GM11168 (cell line): ENCODE measurements around the gene OR2T10.
"Not testable (repeated sequence)": the region's sequence is repeated elsewhere in the genome, so short reads cannot be mapped to it uniquely, and the experiment has no call there.

ENCODE experiments used
- in situ Hi-C: fragments of 300-500 bp; cut with MboI; formaldehyde crosslinking; loops from one replicate; pipeline ENCODE4 v1.12.0; 2022; ENCODE audit warnings: low sequenced_read_pairs; ENCODE audit not compliant: unreplicated experiment

OR2T10 gene, protein sequence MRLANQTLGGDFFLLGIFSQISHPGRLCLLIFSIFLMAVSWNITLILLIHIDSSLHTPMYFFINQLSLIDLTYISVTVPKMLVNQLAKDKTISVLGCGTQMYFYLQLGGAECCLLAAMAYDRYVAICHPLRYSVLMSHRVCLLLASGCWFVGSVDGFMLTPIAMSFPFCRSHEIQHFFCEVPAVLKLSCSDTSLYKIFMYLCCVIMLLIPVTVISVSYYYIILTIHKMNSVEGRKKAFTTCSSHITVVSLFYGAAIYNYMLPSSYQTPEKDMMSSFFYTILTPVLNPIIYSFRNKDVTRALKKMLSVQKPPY

DNA sequence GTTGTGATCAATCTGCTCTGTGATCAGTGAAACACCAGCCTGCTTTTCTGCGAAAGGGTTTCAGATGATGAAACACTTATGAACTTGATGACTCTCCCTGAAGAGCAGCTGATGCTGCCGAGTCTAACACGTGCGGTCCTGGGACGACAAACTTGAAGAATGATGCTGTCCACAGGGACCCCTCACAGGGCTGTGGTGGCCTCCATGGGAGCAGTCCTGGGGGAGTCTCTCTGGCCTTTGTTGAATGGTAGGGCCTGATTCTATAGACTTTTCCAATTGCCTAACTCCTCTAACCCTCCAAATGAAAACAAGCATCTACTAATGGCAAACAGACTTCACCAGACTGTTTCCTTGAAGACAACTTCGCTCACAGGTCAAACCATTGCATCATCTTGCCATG lies at the start of gene OR2T10:
TSS of gene OR2T10 (minus strand) at position 112 of the 400 bp plus-strand sequence. CDS start 3,932 bp downstream, outside the sequence.
- in situ Hi-C loops: no loop called here

DNA sequence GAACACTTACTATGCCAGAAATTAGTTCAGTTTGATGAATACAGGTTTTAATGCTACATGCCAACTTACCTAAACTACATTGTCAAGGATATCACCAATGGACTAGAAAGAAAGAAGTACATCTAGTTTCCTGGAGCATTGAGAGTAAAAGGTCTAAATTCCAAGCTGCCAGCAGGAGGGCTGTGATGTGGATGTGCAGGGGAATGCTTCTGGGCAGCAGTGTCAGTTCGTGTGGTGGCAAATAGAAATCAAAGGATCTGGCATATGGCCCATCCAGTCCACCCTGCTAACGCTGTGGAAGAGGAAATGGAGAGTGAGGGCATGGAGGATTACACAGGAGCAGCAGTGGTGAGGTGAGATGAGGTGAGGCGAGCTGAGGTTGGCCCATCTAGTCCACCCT lies 47.7 kb upstream of the OR2T10 start, which contains the start of gene OR2T35:
TSS of gene OR2T35 (minus strand) at position 101 of the 400 bp plus-strand sequence. CDS start 6,020 bp downstream, outside the sequence.
- in situ Hi-C loops: not testable (repeated sequence)

DNA sequence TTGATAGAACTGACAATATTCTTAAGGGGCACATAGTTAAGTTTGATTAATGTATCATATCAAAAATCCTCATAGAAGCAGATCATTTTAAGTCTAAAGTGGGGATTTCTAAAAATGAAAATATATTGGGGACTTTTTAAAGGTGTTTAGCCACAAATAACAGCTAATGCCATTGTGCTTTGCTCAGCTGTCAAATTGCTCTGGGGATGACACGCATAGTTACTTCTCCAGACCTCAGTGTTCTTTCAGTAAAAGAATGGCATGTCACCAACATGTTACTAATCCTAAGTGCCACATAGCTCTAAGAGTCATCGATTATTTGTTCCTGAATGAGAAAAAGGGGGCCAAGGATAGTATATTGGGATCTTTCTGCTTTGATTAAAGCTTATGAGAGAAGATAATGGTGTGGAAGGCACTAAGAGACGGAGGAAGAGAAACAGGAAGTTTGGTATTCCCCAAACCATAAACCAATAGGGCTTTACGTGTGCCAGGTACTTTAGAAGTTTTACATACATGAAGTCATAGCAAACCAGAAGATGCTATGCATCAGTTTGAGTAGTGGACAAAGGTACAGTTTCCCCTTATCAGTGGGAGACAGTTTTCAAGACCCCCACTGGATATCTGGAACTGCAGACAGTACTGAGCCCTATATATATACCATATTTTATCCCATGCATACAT lies 45.6 kb upstream of the OR2T10 start:
- in situ Hi-C loops: not testable (repeated sequence)

DNA sequence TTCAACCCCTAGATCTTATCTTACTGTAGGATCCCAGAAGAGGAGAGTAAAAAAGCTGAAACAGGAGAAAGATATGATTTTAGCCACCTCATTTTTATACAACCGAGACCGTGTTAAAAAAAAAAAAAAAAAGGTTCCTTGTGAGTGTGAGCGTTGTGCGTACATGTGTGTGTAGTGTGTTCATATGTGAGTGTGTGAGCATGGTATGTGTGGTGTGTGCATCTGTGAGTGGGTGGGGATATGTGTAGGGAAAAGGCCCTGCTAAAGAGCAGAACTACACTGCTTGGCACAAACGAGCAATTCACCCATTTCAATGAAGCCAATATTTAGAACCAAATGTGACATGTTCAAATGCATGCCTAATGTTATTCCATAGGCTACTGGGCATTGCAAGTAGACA lies 44.1 kb upstream of the OR2T10 start:
- in situ Hi-C loops: not testable (repeated sequence)

DNA sequence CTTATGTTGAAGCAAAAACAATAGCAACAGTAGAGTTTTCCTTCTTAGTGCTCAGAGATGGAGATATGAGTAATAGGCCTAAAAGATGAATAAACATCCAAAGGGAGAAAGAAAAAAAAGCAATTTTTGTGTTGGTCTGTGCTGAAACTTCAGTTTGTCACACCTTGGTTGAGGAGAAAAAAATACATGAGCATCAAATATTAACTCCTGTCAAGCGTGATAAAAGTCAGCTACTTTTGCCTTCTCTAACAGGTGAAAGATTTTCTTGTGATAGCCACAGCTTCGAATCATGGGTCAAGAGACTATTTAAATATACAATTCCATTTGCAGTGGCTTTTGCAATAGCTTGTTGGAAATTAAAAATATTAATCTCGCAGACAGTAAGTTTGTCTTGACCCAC lies 43.4 kb upstream of the OR2T10 start:
- in situ Hi-C loops: not testable (repeated sequence)

DNA sequence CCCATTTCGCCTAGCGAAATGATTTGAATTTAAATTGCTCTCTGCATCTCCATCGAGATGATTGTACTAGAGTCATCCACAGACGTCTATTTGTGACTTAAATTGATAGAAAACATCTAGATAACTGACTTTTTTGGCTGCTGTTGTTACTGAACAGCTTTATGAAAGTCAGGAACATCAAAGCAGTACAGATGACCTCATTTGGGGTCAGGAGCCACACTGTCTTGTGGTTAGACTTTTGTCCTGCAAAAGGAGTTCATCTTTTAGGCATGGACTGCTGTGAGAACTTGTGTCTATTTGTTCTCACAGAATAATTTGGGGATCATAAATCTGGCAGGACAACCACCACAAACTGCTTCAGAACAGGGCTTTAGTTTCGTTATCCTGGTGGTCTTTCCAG lies 42.2 kb upstream of the OR2T10 start:
- in situ Hi-C loops: not testable (repeated sequence)

DNA sequence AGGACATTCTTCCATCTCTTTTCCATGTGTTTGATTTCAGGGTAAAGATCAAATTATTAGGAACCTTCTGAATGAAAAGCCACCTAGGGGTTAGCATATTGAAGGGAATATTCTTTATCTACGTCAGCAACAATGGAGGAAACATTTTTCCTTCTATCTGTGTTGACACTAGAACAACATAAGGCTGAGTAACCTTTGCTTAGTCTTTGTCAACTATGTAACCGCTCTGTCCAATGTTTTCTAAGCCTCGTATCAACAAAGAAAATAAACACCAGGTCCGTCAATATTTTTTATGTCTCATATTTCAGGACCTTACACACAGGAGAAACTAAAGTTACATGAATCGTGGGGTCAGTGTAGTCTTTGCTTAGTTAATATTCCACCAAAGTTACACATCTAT lies 39.1 kb upstream of the OR2T10 start:
- in situ Hi-C loops: not testable (repeated sequence)

DNA sequence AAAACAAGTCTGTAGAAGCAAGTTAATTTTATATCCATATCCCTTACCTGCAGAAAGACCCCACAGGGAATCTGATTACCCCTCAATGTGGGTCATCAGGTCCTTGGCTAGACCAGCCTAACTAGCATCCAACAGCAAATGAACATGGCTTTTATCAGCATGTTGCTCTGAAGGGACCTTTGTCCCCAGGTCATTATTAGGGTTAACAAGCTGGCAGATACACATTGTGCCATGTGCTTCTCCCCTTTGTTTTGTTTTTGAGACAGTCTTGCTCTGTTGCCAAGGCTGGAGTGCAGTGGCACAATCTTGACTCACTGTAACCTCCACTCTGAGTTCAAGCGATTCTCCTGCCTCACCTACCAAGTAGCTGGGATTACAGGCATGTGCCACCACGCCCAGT lies 37.5 kb upstream of the OR2T10 start, which contains the start of gene OR2T11:
TSS of gene OR2T11 (minus strand) at position 101 of the 400 bp plus-strand sequence. CDS start 7,963 bp downstream, outside the sequence.
- in situ Hi-C loops: not testable (repeated sequence)

DNA sequence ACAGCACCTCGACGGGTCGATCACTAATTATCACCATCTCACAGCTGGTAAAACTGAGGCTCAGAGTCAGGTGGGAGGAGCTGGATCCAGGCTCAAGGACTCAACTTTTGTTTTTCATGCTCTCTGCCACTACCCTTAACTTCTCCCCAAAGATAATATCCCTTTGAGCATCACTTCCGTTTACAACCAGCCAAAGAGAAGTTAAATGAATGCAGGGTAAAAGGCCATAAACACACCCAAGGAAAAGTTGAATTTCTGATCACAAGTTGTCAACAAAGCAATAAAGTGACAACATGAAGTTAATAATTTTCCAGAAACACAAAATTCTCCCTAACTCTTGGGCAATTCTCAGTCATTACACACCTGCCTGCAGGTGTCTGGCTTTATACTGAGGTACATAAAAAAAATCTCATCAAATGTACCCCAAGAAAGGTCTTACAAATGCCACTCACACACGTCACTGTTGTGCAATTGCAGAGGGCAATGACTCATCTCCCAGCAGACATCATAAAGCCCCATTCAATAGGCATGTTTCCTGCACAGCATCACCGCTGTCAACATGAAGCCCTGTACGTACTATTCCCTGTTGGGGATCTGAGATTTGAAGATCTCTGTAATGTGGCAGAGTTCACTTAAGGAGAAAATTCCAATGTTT lies 34.0 kb upstream of the OR2T10 start:
- in situ Hi-C loops: no loop called here

DNA sequence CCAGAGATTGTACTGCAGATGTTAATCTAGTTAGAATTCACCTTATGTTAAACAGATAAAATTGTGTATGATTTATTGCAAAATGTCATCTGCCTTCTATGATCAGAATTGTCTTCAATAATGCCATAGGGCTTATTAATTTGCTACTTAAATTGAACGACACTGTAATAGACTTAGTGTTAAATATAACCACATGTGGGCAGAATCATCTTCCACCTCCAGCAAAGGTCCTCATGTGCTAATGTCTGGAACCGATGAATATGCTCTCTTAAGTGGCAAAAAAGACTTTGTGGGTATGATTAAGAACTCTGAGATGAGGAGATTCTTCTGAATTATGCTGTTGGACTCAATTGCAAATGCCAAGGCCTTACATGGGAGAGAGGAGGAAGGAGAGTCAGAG lies 33.1 kb upstream of the OR2T10 start:
- in situ Hi-C loops: no loop called here

DNA sequence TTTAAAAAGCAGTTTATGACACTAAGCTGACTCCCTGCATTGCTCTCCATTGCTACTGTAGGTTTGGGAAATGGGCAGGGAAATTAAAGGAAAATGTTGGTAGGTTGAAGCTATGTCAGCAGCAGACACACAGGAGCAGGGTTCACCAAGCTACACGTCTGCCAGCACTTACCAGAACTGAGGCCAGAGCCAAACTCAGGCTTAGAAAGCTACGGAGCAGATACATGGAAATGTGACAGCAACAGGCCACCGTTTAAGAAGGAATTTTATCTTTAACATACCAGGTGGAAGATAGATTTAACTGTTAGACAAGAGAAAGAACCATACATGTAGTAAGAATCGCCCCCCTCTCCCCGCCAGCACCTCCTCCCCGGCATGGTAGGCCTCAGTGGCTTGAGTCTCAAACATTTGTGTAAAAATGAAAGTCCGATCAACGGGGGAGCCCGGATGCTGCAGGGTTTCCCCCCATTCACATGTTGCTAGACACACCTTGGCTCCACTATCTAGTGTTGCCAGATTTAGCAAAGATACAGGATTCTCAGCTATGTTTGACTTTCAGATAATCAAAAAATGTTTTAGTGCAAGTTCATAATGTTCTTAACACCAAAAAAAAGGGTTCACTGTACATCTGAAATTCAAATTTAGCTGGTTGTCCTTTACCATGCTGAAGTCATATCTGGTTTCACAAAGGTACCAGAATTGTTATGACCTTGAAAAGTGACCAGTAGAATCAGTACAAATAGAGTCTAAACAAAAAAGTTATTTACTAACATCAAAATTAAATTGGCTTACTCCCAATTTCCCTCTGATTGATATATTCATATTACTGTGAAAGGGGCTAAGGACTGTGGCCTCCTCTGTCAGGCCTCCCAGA lies 30.7 kb upstream of the OR2T10 start:
- in situ Hi-C loops: no loop called here

DNA sequence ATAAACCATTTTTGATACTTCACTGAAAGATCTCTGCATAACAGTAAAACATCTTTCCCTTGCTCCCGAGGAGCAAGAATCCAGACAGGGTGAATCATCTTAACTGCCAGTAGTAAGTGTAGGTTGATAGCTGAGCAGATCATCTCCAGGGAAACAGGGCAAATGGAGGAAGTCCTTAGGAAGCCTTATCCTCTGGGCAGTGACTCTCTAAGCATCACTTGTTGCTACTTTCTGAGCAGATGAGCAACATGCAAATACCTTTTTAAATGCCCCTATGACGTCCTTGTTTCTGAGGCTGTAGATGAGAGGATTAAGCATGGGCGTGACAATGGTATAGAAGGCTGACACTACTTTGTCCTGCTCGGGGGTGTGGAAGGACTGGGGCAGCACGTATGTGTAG lies 28.5 kb upstream of the OR2T10 start:
- in situ Hi-C loops: no loop called here

DNA sequence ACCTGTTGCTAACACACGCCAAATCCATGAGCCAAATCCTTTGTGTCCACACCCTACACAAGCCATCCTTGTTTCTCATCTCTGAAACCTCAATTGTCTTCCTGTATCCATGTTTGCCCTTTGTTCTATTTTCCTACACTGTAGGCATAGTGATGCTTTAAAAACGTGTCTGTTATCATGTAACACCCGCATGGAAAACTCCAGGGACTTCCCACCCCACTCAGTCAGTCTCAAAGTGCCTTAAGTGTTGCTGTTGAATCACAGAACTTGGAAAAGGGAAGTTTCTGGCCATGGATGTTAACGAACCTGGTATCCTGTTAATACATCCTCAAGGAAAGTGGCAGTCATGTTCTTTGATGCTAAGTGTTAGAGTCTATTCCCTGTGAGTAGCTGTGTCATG lies 27.7 kb upstream of the OR2T10 start:
- in situ Hi-C loops: no loop called here

DNA sequence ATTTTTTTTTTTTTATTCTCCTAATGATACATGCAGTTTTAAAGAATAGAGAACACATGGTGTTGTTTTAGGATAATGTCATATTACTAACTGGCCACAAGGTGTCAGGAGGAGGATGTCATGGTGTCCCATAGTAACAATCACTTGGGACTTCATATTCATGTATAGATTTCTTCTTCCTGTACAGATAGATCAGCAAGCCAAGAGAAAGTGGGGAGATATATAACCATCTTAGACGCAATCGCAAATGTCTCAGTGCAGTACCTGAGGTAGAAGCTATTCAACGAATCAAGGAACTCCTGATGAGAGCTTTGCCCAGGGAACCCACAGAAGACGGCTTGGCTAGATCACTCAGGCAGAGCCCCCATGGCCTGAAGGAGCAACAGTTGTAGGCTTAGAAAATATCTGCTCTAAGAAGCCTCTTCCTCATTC lies 25.1 kb upstream of the OR2T10 start:
- in situ Hi-C loops: no loop called here

DNA sequence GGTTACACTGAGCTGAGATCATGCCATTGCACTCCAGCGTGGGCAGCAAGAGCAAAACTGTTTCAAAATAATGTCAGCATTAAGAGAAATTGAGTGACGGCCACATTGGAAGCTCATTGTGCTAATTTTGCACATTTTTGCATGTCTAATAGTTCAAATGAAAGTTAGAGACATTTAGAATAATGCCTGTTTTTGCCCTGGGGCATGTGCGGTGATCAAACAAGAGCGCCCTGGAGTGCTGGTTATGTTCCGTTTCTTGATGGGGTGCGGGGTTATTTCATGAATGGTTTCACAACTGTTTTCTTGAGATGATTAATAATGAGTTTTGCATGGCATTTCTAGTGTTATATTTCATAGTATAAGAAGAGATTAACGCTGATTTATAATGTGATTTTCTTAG lies 24.3 kb upstream of the OR2T10 start:
- in situ Hi-C loops: no loop called here

DNA sequence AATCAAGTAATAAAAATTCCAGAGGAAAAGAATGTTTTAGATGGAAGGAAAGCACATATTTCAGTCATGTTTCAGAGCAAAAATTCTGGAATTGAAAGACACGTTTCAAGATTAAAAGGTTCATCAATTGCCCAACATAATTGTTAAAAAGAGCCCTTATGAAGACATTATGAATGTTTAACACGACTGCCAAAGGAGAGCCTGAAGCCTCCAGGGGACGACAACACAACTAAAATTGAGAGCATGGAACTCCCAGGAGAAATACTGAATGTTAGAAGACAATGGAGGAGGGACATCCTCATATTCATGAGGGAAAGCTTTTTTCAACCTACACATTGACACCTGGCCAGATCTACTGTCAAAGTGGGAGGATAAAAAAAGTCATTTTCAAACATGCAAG lies 21.4 kb upstream of the OR2T10 start:
- in situ Hi-C loops: loop anchor here (5.0 kb wide), 1 partner anchor 63 kb away; no protein-coding TSS in a partner anchor

DNA sequence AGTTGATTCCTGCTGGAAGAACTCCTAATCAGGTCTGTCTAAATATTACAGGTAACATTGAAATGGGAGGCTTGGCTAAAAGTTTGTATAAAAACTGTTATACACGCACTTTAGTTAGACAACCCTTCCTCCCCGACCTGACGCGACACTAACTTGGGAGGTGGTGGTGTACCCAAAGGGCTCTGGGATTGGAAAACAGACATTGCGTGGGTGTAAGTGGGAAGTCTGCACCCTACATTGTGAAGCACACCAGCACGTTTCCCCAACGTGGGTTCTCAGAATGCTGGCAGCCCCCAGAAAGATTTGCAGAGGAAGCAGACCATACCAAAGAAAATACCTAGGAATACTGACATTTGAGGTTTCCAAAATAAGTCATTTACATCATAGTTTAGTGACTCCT lies 20.6 kb upstream of the OR2T10 start:
- in situ Hi-C loops: loop anchor here (5.0 kb wide), 1 partner anchor 64 kb away; no protein-coding TSS in a partner anchor

DNA sequence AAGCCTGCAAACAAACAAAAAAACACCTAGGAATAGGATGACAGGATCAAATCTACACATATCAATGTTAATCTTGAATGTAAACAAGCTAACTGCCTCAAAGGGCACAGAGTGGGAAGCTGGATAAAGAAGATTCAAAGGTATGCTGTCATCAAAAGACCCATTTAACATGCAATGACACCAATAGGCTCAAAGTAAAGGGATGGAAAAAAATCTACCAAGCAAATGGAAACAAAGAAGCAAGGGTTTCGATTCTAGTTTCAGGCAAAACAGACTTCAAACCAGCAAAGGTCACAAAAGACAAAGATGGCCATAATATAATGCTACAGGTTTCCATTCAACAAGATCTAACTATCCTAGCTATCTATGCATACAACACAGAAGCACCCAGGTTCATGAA lies 16.2 kb upstream of the OR2T10 start:
- in situ Hi-C loops: no loop called here

DNA sequence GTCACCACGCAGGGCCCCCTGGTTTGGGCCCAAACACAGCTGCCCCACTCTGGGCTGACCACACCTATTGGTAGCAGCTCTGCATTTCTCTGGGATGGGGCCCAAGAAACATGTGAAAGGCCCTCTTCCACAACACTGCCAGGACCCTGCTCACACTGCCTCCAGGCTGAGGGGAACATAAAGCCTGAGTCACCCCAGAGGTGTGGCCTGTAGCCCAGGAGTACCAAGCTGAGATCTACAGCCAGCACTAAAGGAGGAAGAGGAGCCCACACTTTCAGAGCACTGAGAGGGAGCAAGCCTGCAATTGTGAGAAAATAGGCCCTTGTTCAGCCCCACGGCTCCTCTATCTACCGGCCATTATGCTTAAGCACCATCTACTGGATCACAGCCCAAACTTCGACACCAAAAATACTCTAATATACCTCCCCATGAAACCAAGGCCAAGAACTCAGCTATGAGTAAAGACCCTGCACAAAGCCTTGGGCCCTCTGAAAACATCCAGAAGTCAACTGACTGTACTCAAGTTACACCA lies 14.4 kb upstream of the OR2T10 start:
- in situ Hi-C loops: no loop called here

DNA sequence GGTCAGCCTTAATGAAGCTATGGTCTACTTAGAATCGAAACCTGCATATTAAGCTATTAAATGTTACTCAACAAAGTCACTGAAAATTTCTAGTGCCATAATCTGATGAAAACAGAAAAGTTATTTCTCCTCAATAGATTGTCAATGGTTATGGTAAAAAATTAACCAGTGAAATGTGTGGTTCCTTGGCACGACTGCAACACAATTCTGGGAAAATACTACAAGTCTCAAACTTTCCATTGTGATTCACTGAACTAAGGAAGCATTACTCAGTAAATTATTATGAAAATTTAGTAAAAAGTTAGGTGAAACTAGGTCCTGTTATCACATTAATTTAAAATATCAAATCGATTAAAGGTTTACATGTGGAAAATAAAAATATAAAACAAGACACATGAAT lies 12.8 kb upstream of the OR2T10 start:
- in situ Hi-C loops: no loop called here
